Erythroblast (primary cell): ENCODE data around the gene MTM1.
A peak's percentile ranks its signal among the peaks of the same experiment; 100 is the strongest.

Source experiments
- DNase-seq, 2 experiments: peaks; one replicate each; lab custom pipeline; 2025; lab: John Stamatoyannopoulos, UW
- GATA1 ChIP-seq: IDR thresholded peaks from 2 replicates; pipeline ENCODE4 v1.6.1; 2011; ENCODE audit warnings: low read depth, mild to moderate bottlenecking, control low read depth, low read length, moderate library complexity
- POLR2A ChIP-seq: IDR thresholded peaks from 2 replicates; pipeline ENCODE4 v1.6.1; 2011; ENCODE audit warnings: mild to moderate bottlenecking, low read length

Gene MTM1

GRCh38 chrX:150567645-150568319 lies 639 bp upstream of the MTM1 start:
- DNase-seq: no peak
- no peak for TF ChIP-seq POLR2A
- no peak for TF ChIP-seq GATA1

- DNase-seq: peak; percentile 60 to 67
- TF ChIP-seq GATA1: no peak
- peak; percentile 1 for TF ChIP-seq POLR2A
These were observed 695 bp downstream of the MTM1 start for GRCh38 chrX:150569155-150569477.

GRCh38 chrX:150570512-150570911 lies 2.1 kb downstream of the MTM1 start:
- DNase-seq: peak; percentile 29 to 31
- peak; percentile 26 for TF ChIP-seq GATA1
- no peak for TF ChIP-seq POLR2A

GRCh38 chrX:150572206-150572605 lies 3.8 kb downstream of the MTM1 start:
- DNase-seq: no peak
- TF ChIP-seq POLR2A (no peak), GATA1 (no peak)

GRCh38 chrX:150573106-150573505 lies 4.7 kb downstream of the MTM1 start:
- no peak for TF ChIP-seq GATA1
- TF ChIP-seq POLR2A: no peak

GRCh38 chrX:150573702-150574101 lies 5.3 kb downstream of the MTM1 start:
- no peak for DNase-seq

More at GRCh38 chrX:150573106-150573505, 4.7 kb downstream of the MTM1 start:
- DNase-seq: no peak

GRCh38 chrX:150574559-150575418 lies 6.4 kb downstream of the MTM1 start:
- TF ChIP-seq GATA1: no peak
- TF ChIP-seq POLR2A: no peak
- no peak for DNase-seq

More at GRCh38 chrX:150573702-150574101, 5.3 kb downstream of the MTM1 start:
- no peak for TF ChIP-seq GATA1
- no peak for TF ChIP-seq POLR2A

GRCh38 chrX:150575419-150575814 lies 7.0 kb downstream of the MTM1 start:
- TF ChIP-seq GATA1: no peak
- no peak for TF ChIP-seq POLR2A
- DNase-seq: no peak

GRCh38 chrX:150577174-150577573 lies 8.8 kb downstream of the MTM1 start:
- no peak for DNase-seq
- TF ChIP-seq POLR2A (no peak), GATA1 (no peak)

GRCh38 chrX:150581093-150581775 lies 12.8 kb downstream of the MTM1 start:
- no peak for DNase-seq
- TF ChIP-seq POLR2A (no peak), GATA1 (no peak)

- TF ChIP-seq POLR2A (no peak), GATA1 (no peak)
- DNase-seq: peak in 1 of 2 experiments; percentile 0
These were observed 14.0 kb downstream of the MTM1 start for GRCh38 chrX:150582338-150582948.

- peak; percentile 22 to 57 for DNase-seq
- TF ChIP-seq POLR2A (no peak), GATA1 (no peak)
These were observed 19.4 kb downstream of the MTM1 start for GRCh38 chrX:150587585-150588503.
